HepG2 (cell line): ENCODE data around the gene PCSK6. TPM values are rescaled to one million over a fixed set of nuclear protein-coding genes. Genes with fewer than 3 reads are reported as not detected.

Experiments used
- AGO2 ChIP-seq: fragments of 200-400 bp; formaldehyde crosslinking; optimal IDR thresholded peaks from 2 replicates; pipeline ENCODE3; 2017; ENCODE audit warnings: mild to moderate bottlenecking, low read depth, low read length, moderate library complexity
- AKNA ChIP-seq: sonication (generic); formaldehyde crosslinking; IDR thresholded peaks from 2 replicates; pipeline ENCODE4 v1.4.0; 2020; ENCODE audit warnings: missing genetic modification reagents, borderline replicate concordance
- ATF6 ChIP-seq: sonication (generic); formaldehyde crosslinking; conservative IDR thresholded peaks from 2 replicates; pipeline ENCODE4 v1.4.0; 2020; ENCODE audit warnings: missing genetic modification reagents
- CTCF ChIP-seq: sonication (generic); formaldehyde crosslinking; IDR thresholded peaks from 2 replicates; pipeline ENCODE4 v1.5.0; 2020; ENCODE audit warnings: mild to moderate bottlenecking, missing genetic modification reagents, moderate library complexity
- HNF4G ChIP-seq, 2 experiments: sonication (generic) in 1 of 2; formaldehyde crosslinking in 1 of 2; IDR thresholded peaks; 2 replicates each; pipeline versions ENCODE4 v1.4.0 to v1.6.1; 2011 to 2020; ENCODE audit warnings: borderline replicate concordance in 2 of 2, low read depth in 2 of 2, mild to moderate bottlenecking in 2 of 2, low read length in 1 of 2, missing genetic modification reagents in 1 of 2, moderate library complexity in 1 of 2
- ONECUT2 ChIP-seq: sonication (generic); formaldehyde crosslinking; IDR thresholded peaks from 2 replicates; pipeline ENCODE4 v1.4.0; 2020; ENCODE audit warnings: missing genetic modification reagents
- PHF5A ChIP-seq: IDR thresholded peaks from one replicate; pipeline ENCODE4 v1.6.1; 2018; ENCODE audit warnings: low read depth, missing genetic modification reagents; ENCODE audit not compliant: unreplicated experiment
- RBFOX2 ChIP-seq: fragments of 200-400 bp; formaldehyde crosslinking; IDR thresholded peaks from 2 replicates; pipeline ENCODE4 v1.6.1; 2017; ENCODE audit warnings: low read depth, mild to moderate bottlenecking, low read length
- SSRP1 ChIP-seq: IDR thresholded peaks from 2 replicates; pipeline ENCODE4 v1.6.1; 2016; ENCODE audit warnings: control low read depth
- ZC3H13 ChIP-seq: sonication (generic); formaldehyde crosslinking; IDR thresholded peaks from 2 replicates; pipeline ENCODE4 v1.8.1; 2023; ENCODE audit warnings: mild to moderate bottlenecking, missing genetic modification reagents, moderate library complexity
- ZFP37 ChIP-seq: sonication (generic); formaldehyde crosslinking; IDR thresholded peaks from 2 replicates; pipeline ENCODE4 v1.4.0; 2020; ENCODE audit warnings: missing genetic modification reagents, borderline replicate concordance
- ZNF10 ChIP-seq: sonication (generic); formaldehyde crosslinking; IDR thresholded peaks from 2 replicates; pipeline ENCODE4 v1.4.0; 2020; ENCODE audit warnings: mild to moderate bottlenecking, low read depth, missing genetic modification reagents, borderline replicate concordance
- ZNF17 ChIP-seq: sonication (generic); formaldehyde crosslinking; IDR thresholded peaks from 2 replicates; pipeline ENCODE4 v1.5.0; 2020; ENCODE audit warnings: mild to moderate bottlenecking, missing genetic modification reagents
- ZNF639 ChIP-seq: conservative IDR thresholded peaks from 2 replicates; pipeline ENCODE4 v1.6.1; 2018; ENCODE audit warnings: missing genetic modification reagents
- ZNF816 ChIP-seq: sonication (generic); formaldehyde crosslinking; IDR thresholded peaks from 2 replicates; pipeline ENCODE4 v1.8.0; 2022; ENCODE audit warnings: missing genetic modification reagents, mild to moderate bottlenecking, borderline replicate concordance
- polyA plus RNA-seq, 8 experiments: library from polyadenylated mRNA; depleted of rRNA in 3 of 8; stranded (reverse) in 7 of 8; unstranded in 1 of 8; fragments of >200 nt; fragmentation: Illumina TruSeq in 4 of 8; extraction: Trizol in 4 of 8; gene quantifications; 2 replicates each; pipeline versions ENCODE4 v1.2.1 to v1.2.3, GENCODE V29; 2011 to 2016; ENCODE audit warnings: low read depth in 4 of 8, missing spikeins in 1 of 8, mixed read lengths in 1 of 8; ENCODE audit not compliant: insufficient read depth in 1 of 8
- total RNA-seq, 5 experiments: library from RNA; depleted of rRNA; stranded (reverse); fragments of >200 nt; fragmentation: Illumina TruSeq; extraction: Trizol; gene quantifications; 2 replicates each; pipeline ENCODE4 v1.2.3, GENCODE V29; 2016; ENCODE audit warnings: low read depth in 1 of 5

The PCSK6 gene
- total and polyA plus RNA-seq, 2 of the 13 experiments (the other 11 are each of a cell fraction or from before 2014, with no cell fraction given) = 56.5 to 155 TPM

- TF ChIP-seq AKNA (CRISPR knock-in tag) = no peak
- TF ChIP-seq RBFOX2 = no peak
- peak; percentile 24 for TF ChIP-seq ZC3H13 (CRISPR knock-in tag)
- TF ChIP-seq SSRP1 (CRISPR knock-in tag) = no peak
- TF ChIP-seq ZNF639 (CRISPR knock-in tag) = no peak
- TF ChIP-seq ONECUT2 (CRISPR knock-in tag) = no peak
- no peak for TF ChIP-seq AGO2
- peak; percentile 15 for TF ChIP-seq CTCF (CRISPR knock-in tag)
- no peak for TF ChIP-seq ZNF816 (CRISPR knock-in tag)
- no peak for TF ChIP-seq PHF5A
- TF ChIP-seq HNF4G (IDR thresholded peaks at IDR 0.05; ENCODE audit: borderline replicate concordance, low read depth, low read length) = no peak
- no peak for TF ChIP-seq HNF4G (CRISPR knock-in tag; IDR thresholded peaks at IDR 0.05; ENCODE audit: borderline replicate concordance, low read depth)
- no peak for TF ChIP-seq ZNF17 (CRISPR knock-in tag)
- TF ChIP-seq ATF6 (CRISPR knock-in tag) = no peak
- TF ChIP-seq ZNF10 (CRISPR knock-in tag) = no peak
- TF ChIP-seq ZFP37 (CRISPR knock-in tag) = no peak
Measured at GRCh38 chr15:101276501-101277037, 212.9 kb downstream of the PCSK6 start (continued).
